A549 (cell line): ENCODE results near the gene CLDN1. TPM values are rescaled to one million over a fixed set of nuclear protein-coding genes. Genes with fewer than 3 reads are reported as not detected.

ENCODE experiments used
- ATAC-seq, 2 experiments: fragments of 200-7000 bp in 1 of 2; fragments of >200 bp in 1 of 2; cut with Nextera tagmentation in 1 of 2; cut with Tn5 transposase in 1 of 2; 3 replicates each; pipeline versions ENCODE4 v1.8.0 to v1.9.1; 2018 to 2020; ENCODE audit warnings: mild to moderate bottlenecking in 1 of 2, moderate library complexity in 1 of 2
- CTCF ChIA-PET: fragments of 300-600 bp; sonication (Branson Sonifier 250); formaldehyde crosslinking; extraction: SDS; loops from one replicate; lab custom pipeline; 2021; ENCODE audit warnings: antibody characterized with exemption, inconsistent platforms; lab: Yijun Ruan, JAX
- POLR2A ChIA-PET: fragments of 350-600 bp; formaldehyde crosslinking; extraction: SDS; loops from one replicate; lab custom pipeline; 2021; ENCODE audit warnings: antibody characterized with exemption, inconsistent platforms; lab: Yijun Ruan, JAX
- DNase-seq, 2 experiments: peaks; one replicate each; pipeline versions ENCODE4 v3.0.0 to v3.0.0-alpha.2; 2011 to 2016; ENCODE audit warnings: low read depth in 1 of 2, low spot score in 1 of 2
- FAIRE-seq: peaks from 2 replicates; lab custom pipeline; 2011; peaks lifted over from hg19 to GRCh38; lab: Jason Lieb, UNC
- H3K27ac ChIP-seq, 2 experiments: fragments of >200 bp; sonication (Bioruptor Twin); formaldehyde crosslinking; 3 replicates each; pipeline ENCODE4 v1.5.1; 2016 to 2017
- H3K4me1 ChIP-seq: fragments of >200 bp; sonication (Bioruptor Twin); formaldehyde crosslinking; 3 replicates; pipeline ENCODE4 v1.6.1; 2016
- H3K4me2 ChIP-seq: fragments of >200 bp; sonication (Bioruptor Twin); formaldehyde crosslinking; 3 replicates; pipeline ENCODE4 v1.6.1; 2016
- H3K4me3 ChIP-seq: fragments of >200 bp; sonication (Bioruptor Twin); formaldehyde crosslinking; 3 replicates; pipeline ENCODE4 v1.5.1; 2016
- H3K9me3 ChIP-seq: fragments of >200 bp; sonication (Bioruptor Twin); formaldehyde crosslinking; 3 replicates; pipeline ENCODE4 v1.6.1; 2016
- EHF ChIP-seq: fragments of 250-450 bp; sonication (Bioruptor Pico); IDR thresholded peaks from 2 replicates; pipeline ENCODE4 v1.5.0; 2020; ENCODE audit warnings: mild to moderate bottlenecking
- FOSB ChIP-seq: fragments of 250-450 bp; sonication (Bioruptor Pico); IDR thresholded peaks from 2 replicates; pipeline ENCODE4 v1.5.0; 2020; ENCODE audit warnings: mild to moderate bottlenecking, moderate library complexity
- HOXB5 ChIP-seq: fragments of 250-450 bp; sonication (Bioruptor Pico); IDR thresholded peaks from 2 replicates; pipeline ENCODE4 v1.5.0; 2020; ENCODE audit warnings: mild to moderate bottlenecking, moderate library complexity
- JUN ChIP-seq, 2 experiments: fragments of >200 bp; sonication (Bioruptor Twin); formaldehyde crosslinking; IDR thresholded peaks; 2 replicates in 1 of 2; 3 replicates in 1 of 2; pipeline ENCODE4 v1.6.1; 2016 to 2017
- MAFK ChIP-seq: fragments of 450-650 bp; IDR thresholded peaks from 2 replicates; pipeline ENCODE4 v1.6.1; 2014; ENCODE audit not compliant: partially characterized antibody
- NPAS2 ChIP-seq: fragments of 250-450 bp; sonication (Bioruptor Pico); IDR thresholded peaks from 2 replicates; pipeline ENCODE4 v1.8.0; 2022; ENCODE audit warnings: mild to moderate bottlenecking, moderate library complexity, borderline replicate concordance
- POLR2AphosphoS2 ChIP-seq: conservative IDR thresholded peaks from 2 replicates; pipeline ENCODE4 v1.6.1; 2012; ENCODE audit warnings: low read length, improper control_type of control experiment, inconsistent platforms
- TFCP2L1 ChIP-seq: fragments of 250-450 bp; sonication (Bioruptor Pico); IDR thresholded peaks from 2 replicates; pipeline ENCODE4 v1.5.0; 2021; ENCODE audit warnings: mild to moderate bottlenecking
- ZC3H11A ChIP-seq: fragments of 450-650 bp; IDR thresholded peaks from 2 replicates; pipeline ENCODE4 v1.6.1; 2014; ENCODE audit warnings: antibody characterized with exemption, mild to moderate bottlenecking
- ZFP36 ChIP-seq: fragments of 450-650 bp; IDR thresholded peaks from 2 replicates; pipeline ENCODE4 v1.6.1; 2014; ENCODE audit warnings: borderline replicate concordance; ENCODE audit not compliant: partially characterized antibody
- WGBS: methylation state at CpG from one replicate; pipeline ENCODE4 v1.1.6; 2017; ENCODE audit errors: missing lambda C conversion rate; 5-methylcytosine and 5-hydroxymethylcytosine counted together
- polyA plus RNA-seq, 4 experiments: library from polyadenylated mRNA; depleted of rRNA in 3 of 4; stranded (reverse); fragments of >200 nt; fragmentation: RNase III in 1 of 4; extraction: RNeasy Plus Mini Kit Qiagen cat#74134 plus additional on column Dnase treatment in 1 of 4; gene quantifications; 2 replicates in 3 of 4; 3 replicates in 1 of 4; pipeline ENCODE4 v1.2.3, GENCODE V29; 2011 to 2017
- TF ChIP-seq, protein P1 (sequence below): fragments of 200-600 bp; sonication (generic); IDR thresholded peaks from 2 replicates; pipeline ENCODE4 v1.6.1; 2016; ENCODE audit warnings: antibody characterized with exemption, mild to moderate bottlenecking, moderate library complexity
- TF ChIP-seq, protein P2 (sequence below): fragments of >200 bp; sonication (Bioruptor Twin); formaldehyde crosslinking; IDR thresholded peaks from 3 replicates; pipeline ENCODE4 v1.6.1; 2016
- TF ChIP-seq, protein P3 (sequence below): IDR thresholded peaks from 2 replicates; pipeline ENCODE4 v1.6.1; 2012
- TF ChIP-seq, protein P4 (sequence below): fragments of >200 bp; sonication (Bioruptor Twin); formaldehyde crosslinking; IDR thresholded peaks from 2 replicates; pipeline ENCODE4 v1.6.1; 2016
- TF ChIP-seq, protein P5 (sequence below): fragments of >200 bp; sonication (Bioruptor Twin); formaldehyde crosslinking; IDR thresholded peaks from 3 replicates; pipeline ENCODE4 v1.5.1; 2016

The CLDN1 gene
- polyA plus RNA-seq, 2 of the 4 experiments (the other 2 are of a cell fraction): 33.7 to 142 TPM

DNA sequence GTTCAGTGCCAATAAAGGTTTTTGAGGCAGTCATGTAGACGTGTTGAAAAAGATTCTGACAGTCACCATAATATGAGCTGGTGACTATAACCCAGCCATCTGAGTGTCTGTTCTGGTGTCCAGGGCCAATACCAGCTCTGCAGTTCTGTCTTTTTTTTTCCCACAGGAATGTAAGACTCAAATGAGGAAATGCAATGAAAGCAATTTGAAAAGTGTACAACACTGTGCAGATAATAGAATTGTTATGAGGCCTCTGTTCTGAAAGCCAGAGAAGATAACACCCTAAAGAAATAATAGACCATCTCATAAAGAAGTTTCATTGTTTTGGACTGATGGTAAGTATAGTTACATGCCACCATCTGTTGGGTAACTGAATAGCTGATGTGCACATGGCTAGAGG is 57.1 kb downstream of the CLDN1 start:
- no peak for TF ChIP-seq ZFP36
- no peak for TF ChIP-seq HOXB5 (CRISPR knock-in tag)
- no peak for TF ChIP-seq TFCP2L1
- TF ChIP-seq POLR2AphosphoS2: no peak
- TF ChIP-seq ZC3H11A: no peak
- TF ChIP-seq JUN (IDR thresholded peaks at IDR 0.05): no peak
- TF ChIP-seq, protein P1, sequence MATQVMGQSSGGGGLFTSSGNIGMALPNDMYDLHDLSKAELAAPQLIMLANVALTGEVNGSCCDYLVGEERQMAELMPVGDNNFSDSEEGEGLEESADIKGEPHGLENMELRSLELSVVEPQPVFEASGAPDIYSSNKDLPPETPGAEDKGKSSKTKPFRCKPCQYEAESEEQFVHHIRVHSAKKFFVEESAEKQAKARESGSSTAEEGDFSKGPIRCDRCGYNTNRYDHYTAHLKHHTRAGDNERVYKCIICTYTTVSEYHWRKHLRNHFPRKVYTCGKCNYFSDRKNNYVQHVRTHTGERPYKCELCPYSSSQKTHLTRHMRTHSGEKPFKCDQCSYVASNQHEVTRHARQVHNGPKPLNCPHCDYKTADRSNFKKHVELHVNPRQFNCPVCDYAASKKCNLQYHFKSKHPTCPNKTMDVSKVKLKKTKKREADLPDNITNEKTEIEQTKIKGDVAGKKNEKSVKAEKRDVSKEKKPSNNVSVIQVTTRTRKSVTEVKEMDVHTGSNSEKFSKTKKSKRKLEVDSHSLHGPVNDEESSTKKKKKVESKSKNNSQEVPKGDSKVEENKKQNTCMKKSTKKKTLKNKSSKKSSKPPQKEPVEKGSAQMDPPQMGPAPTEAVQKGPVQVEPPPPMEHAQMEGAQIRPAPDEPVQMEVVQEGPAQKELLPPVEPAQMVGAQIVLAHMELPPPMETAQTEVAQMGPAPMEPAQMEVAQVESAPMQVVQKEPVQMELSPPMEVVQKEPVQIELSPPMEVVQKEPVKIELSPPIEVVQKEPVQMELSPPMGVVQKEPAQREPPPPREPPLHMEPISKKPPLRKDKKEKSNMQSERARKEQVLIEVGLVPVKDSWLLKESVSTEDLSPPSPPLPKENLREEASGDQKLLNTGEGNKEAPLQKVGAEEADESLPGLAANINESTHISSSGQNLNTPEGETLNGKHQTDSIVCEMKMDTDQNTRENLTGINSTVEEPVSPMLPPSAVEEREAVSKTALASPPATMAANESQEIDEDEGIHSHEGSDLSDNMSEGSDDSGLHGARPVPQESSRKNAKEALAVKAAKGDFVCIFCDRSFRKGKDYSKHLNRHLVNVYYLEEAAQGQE: no peak
- TF ChIP-seq, protein P2, sequence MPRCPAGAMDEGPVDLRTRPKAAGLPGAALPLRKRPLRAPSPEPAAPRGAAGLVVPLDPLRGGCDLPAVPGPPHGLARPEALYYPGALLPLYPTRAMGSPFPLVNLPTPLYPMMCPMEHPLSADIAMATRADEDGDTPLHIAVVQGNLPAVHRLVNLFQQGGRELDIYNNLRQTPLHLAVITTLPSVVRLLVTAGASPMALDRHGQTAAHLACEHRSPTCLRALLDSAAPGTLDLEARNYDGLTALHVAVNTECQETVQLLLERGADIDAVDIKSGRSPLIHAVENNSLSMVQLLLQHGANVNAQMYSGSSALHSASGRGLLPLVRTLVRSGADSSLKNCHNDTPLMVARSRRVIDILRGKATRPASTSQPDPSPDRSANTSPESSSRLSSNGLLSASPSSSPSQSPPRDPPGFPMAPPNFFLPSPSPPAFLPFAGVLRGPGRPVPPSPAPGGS: no peak
- TF ChIP-seq, protein P3, sequence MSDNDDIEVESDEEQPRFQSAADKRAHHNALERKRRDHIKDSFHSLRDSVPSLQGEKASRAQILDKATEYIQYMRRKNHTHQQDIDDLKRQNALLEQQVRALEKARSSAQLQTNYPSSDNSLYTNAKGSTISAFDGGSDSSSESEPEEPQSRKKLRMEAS: no peak
- no peak for TF ChIP-seq FOSB (CRISPR knock-in tag)
- TF ChIP-seq, protein P4, sequence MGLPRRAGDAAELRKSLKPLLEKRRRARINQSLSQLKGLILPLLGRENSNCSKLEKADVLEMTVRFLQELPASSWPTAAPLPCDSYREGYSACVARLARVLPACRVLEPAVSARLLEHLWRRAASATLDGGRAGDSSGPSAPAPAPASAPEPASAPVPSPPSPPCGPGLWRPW: no peak
- TF ChIP-seq, protein P5, sequence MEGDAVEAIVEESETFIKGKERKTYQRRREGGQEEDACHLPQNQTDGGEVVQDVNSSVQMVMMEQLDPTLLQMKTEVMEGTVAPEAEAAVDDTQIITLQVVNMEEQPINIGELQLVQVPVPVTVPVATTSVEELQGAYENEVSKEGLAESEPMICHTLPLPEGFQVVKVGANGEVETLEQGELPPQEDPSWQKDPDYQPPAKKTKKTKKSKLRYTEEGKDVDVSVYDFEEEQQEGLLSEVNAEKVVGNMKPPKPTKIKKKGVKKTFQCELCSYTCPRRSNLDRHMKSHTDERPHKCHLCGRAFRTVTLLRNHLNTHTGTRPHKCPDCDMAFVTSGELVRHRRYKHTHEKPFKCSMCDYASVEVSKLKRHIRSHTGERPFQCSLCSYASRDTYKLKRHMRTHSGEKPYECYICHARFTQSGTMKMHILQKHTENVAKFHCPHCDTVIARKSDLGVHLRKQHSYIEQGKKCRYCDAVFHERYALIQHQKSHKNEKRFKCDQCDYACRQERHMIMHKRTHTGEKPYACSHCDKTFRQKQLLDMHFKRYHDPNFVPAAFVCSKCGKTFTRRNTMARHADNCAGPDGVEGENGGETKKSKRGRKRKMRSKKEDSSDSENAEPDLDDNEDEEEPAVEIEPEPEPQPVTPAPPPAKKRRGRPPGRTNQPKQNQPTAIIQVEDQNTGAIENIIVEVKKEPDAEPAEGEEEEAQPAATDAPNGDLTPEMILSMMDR: no peak
- H3K9me3 ChIP-seq: no peaks in the 10 kb centered on the region
- ATAC-seq (no peak), DNase-seq (no peak), FAIRE-seq (no peak)
- no peaks in the 10 kb centered on the region; the same call in 2 of the 3 replicates for H3K4me1 ChIP-seq
- H3K4me3 ChIP-seq: no peak overlapping the region
- no peak overlapping the region for H3K27ac ChIP-seq
- ChIA-PET CTCF (no interaction called here), POLR2A (no interaction called here)
- no peak overlapping the region for H3K4me2 ChIP-seq
- 86% methylated on average over 1 of the region's 1 CpG for WGBS

DNA sequence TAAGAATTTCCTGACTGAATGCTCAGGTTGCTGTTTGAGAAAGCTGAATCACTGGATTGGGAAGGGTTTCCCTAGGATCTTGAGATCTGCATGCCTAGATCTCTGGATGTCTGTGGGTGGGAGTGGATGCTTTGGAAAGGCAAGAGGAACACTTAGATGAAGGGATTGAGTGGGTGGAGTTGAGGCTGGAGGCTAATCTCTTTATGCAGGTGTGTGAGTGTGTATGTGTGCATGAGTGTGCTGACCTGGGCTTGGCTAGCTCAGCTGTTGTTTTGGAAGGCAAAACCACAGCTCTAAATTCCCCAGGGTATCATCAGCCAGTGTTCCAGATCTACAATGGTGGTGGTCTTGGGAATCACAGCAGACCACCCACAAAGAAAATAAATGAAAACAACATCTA is 60.5 kb downstream of the CLDN1 start:
- Histone ChIP-seq H3K4me3 (no peak overlapping the region), H3K4me2 (no peak overlapping the region), H3K4me1 (no peaks in the 10 kb centered on the region; the same call in 2 of the 3 replicates), H3K27ac (no peak overlapping the region), H3K9me3 (no peaks in the 10 kb centered on the region)
- FAIRE-seq (no peak), DNase-seq (no peak), ATAC-seq (no peak)
- ChIA-PET CTCF (no interaction called here), POLR2A (interaction anchor here (0.6 kb wide), 1 partner anchor 27 kb away, joined by 3 read pairs; no protein-coding TSS in a partner anchor)
- no peak for TF ChIP-seq ZC3H11A
- TF ChIP-seq, protein P5: no peak
- no peak for TF ChIP-seq MAFK
- no peak for TF ChIP-seq POLR2AphosphoS2
- no peak for TF ChIP-seq EHF (CRISPR knock-in tag)
- TF ChIP-seq ZFP36: no peak
- no peak for TF ChIP-seq NPAS2 (CRISPR knock-in tag)
